Limb (tissue), 2 donors: ENCODE data around the gene SAA4.
"Not testable (repeated sequence)": the region's sequence is repeated elsewhere in the genome, so short reads cannot be mapped to it uniquely, and the experiment has no call there.

ENCODE experiments used
- DNase-seq, 2 donors: peaks; one replicate each; pipeline ENCODE4 v3.0.0-alpha.2; 2016; ENCODE audit errors: extremely low spot score in 2 of 2

Gene SAA4

GRCh38 chr11:18236664-18237356 is at the start of gene SAA4:
SAA4 (minus strand) TSS chr11:18236802; CDS start chr11:18235926, 876 bp downstream.
- no peak for DNase-seq

- DNase-seq, result no peak
Measured at GRCh38 chr11:18285841-18286240, 49.2 kb upstream of the SAA4 start.

- DNase-seq, result no peak
Measured at GRCh38 chr11:18282626-18283025, 46.0 kb upstream of the SAA4 start.

GRCh38 chr11:18280438-18281045 is 43.9 kb upstream of the SAA4 start:
- no peak for DNase-seq

GRCh38 chr11:18277565-18278271 is 41.1 kb upstream of the SAA4 start:
- no peak for DNase-seq

- DNase-seq, result no peak
Measured at GRCh38 chr11:18271206-18271605, 34.6 kb upstream of the SAA4 start.

GRCh38 chr11:18270102-18270501 is 33.5 kb upstream of the SAA4 start:
- DNase-seq, result no peak

GRCh38 chr11:18269252-18269651 is 32.6 kb upstream of the SAA4 start:
- DNase-seq, result not testable (repeated sequence)

GRCh38 chr11:18267335-18268133 is 30.9 kb upstream of the SAA4 start:
- DNase-seq, result not testable (repeated sequence)

GRCh38 chr11:18265949-18266348 is 29.3 kb upstream of the SAA4 start, which contains the start of gene SAA1:
SAA1 (plus strand) TSS chr11:18266264; CDS start chr11:18266888, 624 bp downstream.
- DNase-seq, result no peak

GRCh38 chr11:18264677-18265555 is 28.3 kb upstream of the SAA4 start:
- DNase-seq, result no peak

- DNase-seq, result no peak
Measured at GRCh38 chr11:18264035-18264434, 27.4 kb upstream of the SAA4 start.

- DNase-seq, result not testable (repeated sequence)
Measured at GRCh38 chr11:18262681-18263350, 26.2 kb upstream of the SAA4 start.

- DNase-seq, result no peak
Measured at GRCh38 chr11:18261721-18262120, 25.1 kb upstream of the SAA4 start.

- DNase-seq, result no peak
Measured at GRCh38 chr11:18259259-18259658, 22.7 kb upstream of the SAA4 start.

GRCh38 chr11:18254781-18255361 is 18.3 kb upstream of the SAA4 start:
- no peak for DNase-seq

GRCh38 chr11:18253778-18254338 is 17.3 kb upstream of the SAA4 start:
- DNase-seq, result no peak

GRCh38 chr11:18253233-18253632 is 16.6 kb upstream of the SAA4 start:
- DNase-seq, result no peak

GRCh38 chr11:18248561-18248960 is 12.0 kb upstream of the SAA4 start, which contains the start of gene SAA2:
SAA2 (minus strand) TSS chr11:18248668; CDS start chr11:18248011, 657 bp downstream.
- no peak for DNase-seq
